IMR-90 (cell line): Measurements from ENCODE around the gene SPOCK3. TPM values are rescaled to one million over a fixed set of nuclear protein-coding genes. Genes with fewer than 3 reads are reported as not detected.

Source experiments
- ATAC-seq: fragments of 200-7000 bp; cut with Tn5 transposase; 2 replicates; pipeline ENCODE4 v1.9.1; 2020; ENCODE audit warnings: low read depth, mild to moderate bottlenecking, moderate library complexity
- BruUV-seq: library from RNA; stranded (reverse); fragments of 400-500 nt; replicated peaks from 2 replicates; lab custom pipeline; 2021; lab: Mats Ljungman, UMichigan
- CTCF ChIA-PET: fragments of 300-600 bp; formaldehyde crosslinking; extraction: SDS; loops from one replicate; lab custom pipeline; 2021; ENCODE audit warnings: antibody characterized with exemption; lab: Yijun Ruan, JAX
- POLR2A ChIA-PET: fragments of 300-600 bp; sonication (Branson Sonifier 250); formaldehyde crosslinking; loops from one replicate; lab custom pipeline; 2022; ENCODE audit warnings: antibody characterized with exemption; ENCODE audit not compliant: unreplicated experiment; lab: Charles Lee
- DNase-seq: peaks from one replicate; pipeline ENCODE4 v3.0.0; 2013
- H2AFZ ChIP-seq: replicated peaks from 2 replicates; pipeline ENCODE3; 2013; ENCODE audit warnings: low read length, mild to moderate bottlenecking; ENCODE audit not compliant: poor library complexity
- H2AK5ac ChIP-seq: 2 replicates; pipeline ENCODE4 v1.6.1; 2013; ENCODE audit warnings: low read depth, low read length, inconsistent platforms
- H2AK9ac ChIP-seq: replicated peaks from 2 replicates; pipeline ENCODE3; 2013; ENCODE audit warnings: mild to moderate bottlenecking, low read depth, low read length, moderate library complexity; ENCODE audit not compliant: poor library complexity
- H2BK120ac ChIP-seq: 2 replicates; pipeline ENCODE4 v1.6.1; 2013; ENCODE audit warnings: low read depth, low read length, inconsistent platforms
- H2BK15ac ChIP-seq: 3 replicates; pipeline ENCODE4 v1.6.1; 2013; ENCODE audit warnings: low read depth, low read length, inconsistent platforms
- H2BK20ac ChIP-seq: 2 replicates; pipeline ENCODE4 v1.6.1; 2013; ENCODE audit warnings: low read depth, mild to moderate bottlenecking, inconsistent platforms, low read length, moderate library complexity
- H2BK5ac ChIP-seq: 2 replicates; pipeline ENCODE4 v1.6.1; 2013; ENCODE audit warnings: mild to moderate bottlenecking, low read depth, low read length, inconsistent platforms; ENCODE audit not compliant: poor library complexity, severe bottlenecking
- H3K14ac ChIP-seq: replicated peaks from 2 replicates; pipeline ENCODE4 v1.6.1; 2013; ENCODE audit warnings: low read depth, low read length, inconsistent platforms
- H3K18ac ChIP-seq: 2 replicates; pipeline ENCODE4 v1.6.1; 2013; ENCODE audit warnings: low read depth, low read length, control low read depth
- H3K23ac ChIP-seq: 2 replicates; pipeline ENCODE4 v1.6.1; 2013; ENCODE audit warnings: low read depth, low read length, inconsistent platforms
- H3K27ac ChIP-seq: 2 replicates; pipeline ENCODE4 v1.5.1; 2013; ENCODE audit warnings: mild to moderate bottlenecking, control low read depth, low read length; ENCODE audit not compliant: insufficient read depth
- H3K27me3 ChIP-seq: 2 replicates; pipeline ENCODE4 v1.6.1; 2013; ENCODE audit warnings: low read length; ENCODE audit not compliant: control insufficient read depth, insufficient read depth
- H3K36me3 ChIP-seq: 2 replicates; pipeline ENCODE4 v1.6.1; 2013; ENCODE audit warnings: low read length, mixed read lengths; ENCODE audit not compliant: control insufficient read depth, insufficient read depth
- H3K4ac ChIP-seq: 2 replicates; pipeline ENCODE4 v1.6.1; 2013; ENCODE audit warnings: low read depth, low read length, inconsistent platforms
- H3K4me1 ChIP-seq: 2 replicates; pipeline ENCODE4 v1.6.1; 2013; ENCODE audit warnings: low read length, mixed read lengths; ENCODE audit not compliant: control insufficient read depth, insufficient read depth
- H3K4me2 ChIP-seq: 2 replicates; pipeline ENCODE4 v1.6.1; 2013; ENCODE audit warnings: low read depth, mild to moderate bottlenecking, control low read depth, low read length, moderate library complexity
- H3K4me3 ChIP-seq: 2 replicates; pipeline ENCODE4 v1.5.1; 2013; ENCODE audit warnings: low read depth, mild to moderate bottlenecking, control low read depth, low read length, moderate library complexity; ENCODE audit not compliant: insufficient read depth
- H3K56ac ChIP-seq: 2 replicates; pipeline ENCODE4 v1.6.1; 2013; ENCODE audit warnings: low read length, inconsistent platforms; ENCODE audit not compliant: insufficient read depth; ENCODE audit errors: extremely low read depth
- H3K79me1 ChIP-seq, 2 experiments: 2 replicates each; pipeline ENCODE4 v1.6.1; 2013; ENCODE audit warnings: low read length in 2 of 2, inconsistent platforms in 1 of 2, low read depth in 1 of 2
- H3K9ac ChIP-seq: 2 replicates; pipeline ENCODE4 v1.6.1; 2013; ENCODE audit warnings: low read depth, low read length, control low read depth
- H3K9me1 ChIP-seq: 2 replicates; pipeline ENCODE4 v1.6.1; 2013; ENCODE audit warnings: low read length, inconsistent platforms; ENCODE audit not compliant: insufficient read depth
- H3K9me3 ChIP-seq: 2 replicates; pipeline ENCODE4 v1.6.1; 2013; ENCODE audit warnings: low read length; ENCODE audit not compliant: control insufficient read depth, insufficient read depth
- H4K20me1 ChIP-seq: 2 replicates; pipeline ENCODE4 v1.6.1; 2013; ENCODE audit warnings: low read length, inconsistent platforms; ENCODE audit not compliant: insufficient read depth
- H4K5ac ChIP-seq: 2 replicates; pipeline ENCODE4 v1.6.1; 2013; ENCODE audit warnings: mild to moderate bottlenecking, low read depth, low read length, control low read depth
- H4K8ac ChIP-seq, 2 experiments: 2 replicates each; pipeline ENCODE4 v1.6.1; 2013; ENCODE audit warnings: low read depth in 2 of 2, low read length in 2 of 2, control low read depth in 1 of 2, inconsistent platforms in 1 of 2
- H4K91ac ChIP-seq: 2 replicates; pipeline ENCODE4 v1.6.1; 2013; ENCODE audit warnings: low read depth, low read length, inconsistent platforms; ENCODE audit not compliant: insufficient read depth
- CEBPB ChIP-seq: IDR thresholded peaks from 2 replicates; pipeline ENCODE4 v1.6.1; 2012; ENCODE audit warnings: low read depth, low read length, improper control_type of control experiment
- CHD1 ChIP-seq: IDR thresholded peaks from 2 replicates; pipeline ENCODE4 v1.6.1; 2012; ENCODE audit warnings: low read depth, low read length, improper control_type of control experiment
- FOS ChIP-seq: fragments of 150-350 bp; IDR thresholded peaks from 2 replicates; pipeline ENCODE4 v1.6.1; 2016; ENCODE audit warnings: low read depth, low read length
- MAZ ChIP-seq: IDR thresholded peaks from 2 replicates; pipeline ENCODE4 v1.6.1; 2012; ENCODE audit warnings: low read depth, mild to moderate bottlenecking, low read length, improper control_type of control experiment, moderate library complexity, borderline replicate concordance
- NFE2L2 ChIP-seq: fragments of 150-350 bp; IDR thresholded peaks from 2 replicates; pipeline ENCODE4 v1.6.1; 2016; ENCODE audit warnings: low read depth, mild to moderate bottlenecking, low read length
- POLR2A ChIP-seq: IDR thresholded peaks from 2 replicates; pipeline ENCODE4 v1.6.1; 2012; ENCODE audit warnings: mild to moderate bottlenecking, low read depth, low read length
- RAD21 ChIP-seq: IDR thresholded peaks from 2 replicates; pipeline ENCODE4 v1.6.1; 2012; ENCODE audit warnings: low read length, improper control_type of control experiment
- SMC3 ChIP-seq: fragments of 150-350 bp; IDR thresholded peaks from 2 replicates; pipeline ENCODE4 v1.6.1; 2016; ENCODE audit warnings: low read depth, mild to moderate bottlenecking, antibody characterized with exemption, low read length, moderate library complexity
- WGBS, 2 experiments: methylation state at CpG; one replicate each; pipeline versions ENCODE4 v1.1.5 to v1.1.7; 2013; ENCODE audit warnings: missing lambda C conversion rate in 2 of 2; ENCODE audit not compliant: insufficient read length in 1 of 2; ENCODE audit errors: extremely low coverage in 2 of 2; 5-methylcytosine and 5-hydroxymethylcytosine counted together
- dilution Hi-C: fragments of 300-500 bp; cut with HindIII; formaldehyde crosslinking; loops from one replicate; pipeline ENCODE4 v1.14.3; 2018; ENCODE audit warnings: low sequenced_read_pairs; ENCODE audit not compliant: unreplicated experiment
- in situ Hi-C: fragments of 300-500 bp; cut with MboI; formaldehyde crosslinking; loops from 3 replicates; pipeline ENCODE4 v1.14.3; 2019; ENCODE audit warnings: low sequenced_read_pairs, inconsistent platforms, mixed read lengths
- intact Hi-C: fragments of 100-400 bp; cut with micrococcal nuclease; formaldehyde crosslinking; loops from 2 replicates; pipeline ENCODE4 v1.10.0; 2022
- polyA plus RNA-seq, 3 experiments: library from polyadenylated mRNA; depleted of rRNA; stranded (reverse); fragments of >200 nt; gene quantifications; 2 replicates each; pipeline ENCODE4 v1.2.3, GENCODE V29; 2012; ENCODE audit warnings: low replicate concordance in 1 of 3
- total RNA-seq: library from RNA; depleted of rRNA; stranded (reverse); fragments of >200 nt; gene quantifications from 2 replicates; pipeline ENCODE4 v1.2.3, GENCODE V29; 2012
- TF ChIP-seq, protein P1 (sequence below): fragments of 150-350 bp; IDR thresholded peaks from 2 replicates; pipeline ENCODE4 v1.6.1; 2016; ENCODE audit warnings: low read depth, mild to moderate bottlenecking, low read length, moderate library complexity, borderline replicate concordance

Gene SPOCK3
- total and polyA plus RNA-seq, 2 of the 4 experiments (the other 2 are of a cell fraction), result not detected

DNA sequence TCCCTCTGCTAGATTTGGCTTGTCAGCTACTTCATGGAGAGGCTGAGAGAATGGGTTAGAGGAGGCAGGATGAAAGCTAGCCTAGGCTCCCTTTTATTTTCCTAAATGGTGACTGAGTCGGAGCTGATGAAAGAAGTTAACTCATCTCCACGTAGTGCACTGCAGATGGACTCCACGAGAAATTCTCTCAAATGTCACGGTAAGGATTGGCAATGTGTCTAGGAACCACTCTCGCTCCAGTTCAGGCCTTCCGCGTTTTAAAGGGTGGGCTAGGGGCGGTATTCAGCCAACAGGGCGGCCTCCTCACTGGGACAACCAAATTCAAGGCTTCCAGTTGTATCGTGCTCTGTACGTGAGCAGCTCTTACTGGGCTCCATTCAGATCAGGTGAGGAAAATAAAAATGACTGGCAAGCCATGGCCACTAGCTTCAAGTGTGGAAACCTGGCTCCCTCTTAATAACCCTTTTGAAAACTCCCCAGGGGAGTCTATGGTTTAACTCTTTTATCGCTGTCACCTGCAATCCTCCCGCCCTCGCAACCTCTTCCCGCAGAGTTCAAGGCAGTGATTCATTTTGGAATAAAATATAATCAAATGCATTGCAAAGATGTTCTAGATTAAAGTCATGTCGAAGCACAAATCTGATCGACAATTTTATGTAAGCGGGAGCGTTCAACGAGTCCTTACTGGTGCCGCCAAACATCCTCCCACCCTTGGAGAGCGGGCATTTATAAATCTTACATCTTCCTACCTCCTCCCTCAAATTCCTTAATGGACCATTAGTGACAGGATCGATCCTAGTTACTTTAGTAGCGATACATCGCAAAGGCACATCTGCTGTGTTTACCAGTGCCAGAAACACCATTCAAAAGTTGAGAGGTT, 1.2 kb downstream of the SPOCK3 start (continued):
- no peak for TF ChIP-seq MAZ

DNA sequence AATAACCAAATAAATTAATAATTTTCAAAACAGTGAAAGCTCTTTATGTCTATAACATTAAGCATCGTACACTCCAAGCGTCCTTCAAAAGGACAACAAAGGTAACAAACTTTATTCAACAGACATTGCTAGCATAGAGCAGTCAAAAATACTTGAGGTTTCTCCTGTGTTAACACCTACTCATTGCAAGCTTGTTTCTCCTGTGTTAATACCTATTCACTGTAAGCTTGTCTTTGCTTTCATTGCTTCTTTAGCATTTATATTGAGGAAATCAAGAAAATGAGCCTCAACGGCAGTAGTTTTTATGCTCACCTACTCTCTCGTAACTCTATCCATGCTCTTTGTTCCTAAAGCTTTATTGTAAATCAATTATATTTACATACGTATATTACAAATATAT, 3.5 kb downstream of the SPOCK3 start:
- no peak overlapping the region for H2BK20ac ChIP-seq
- in situ Hi-C loops, result no loop called here
- no peaks in the 10 kb centered on the region for H3K4me1 ChIP-seq
- H3K14ac ChIP-seq, result no peak overlapping the region
- H3K56ac ChIP-seq, result no peak overlapping the region
- H3K9me1 ChIP-seq, result no peaks in the 10 kb centered on the region
- peaks cover 7% of the 10 kb centered on the region; the same call in 1 of the 2 replicates for H3K27me3 ChIP-seq
- H2AFZ ChIP-seq, result no peak overlapping the region
- H3K4me3 ChIP-seq, result no peak overlapping the region
- no CpG with 5 or more reads among the region's 5 CpGs for WGBS, 2 experiments
- no peak overlapping the region for H3K9ac ChIP-seq
- H4K5ac ChIP-seq, result no peak overlapping the region
- TF ChIP-seq NFE2L2 (no peak), POLR2A (no peak), MAZ (no peak), CHD1 (no peak), RAD21 (no peak), CEBPB (no peak), SMC3 (no peak), FOS (no peak)
- TF ChIP-seq, protein P1, sequence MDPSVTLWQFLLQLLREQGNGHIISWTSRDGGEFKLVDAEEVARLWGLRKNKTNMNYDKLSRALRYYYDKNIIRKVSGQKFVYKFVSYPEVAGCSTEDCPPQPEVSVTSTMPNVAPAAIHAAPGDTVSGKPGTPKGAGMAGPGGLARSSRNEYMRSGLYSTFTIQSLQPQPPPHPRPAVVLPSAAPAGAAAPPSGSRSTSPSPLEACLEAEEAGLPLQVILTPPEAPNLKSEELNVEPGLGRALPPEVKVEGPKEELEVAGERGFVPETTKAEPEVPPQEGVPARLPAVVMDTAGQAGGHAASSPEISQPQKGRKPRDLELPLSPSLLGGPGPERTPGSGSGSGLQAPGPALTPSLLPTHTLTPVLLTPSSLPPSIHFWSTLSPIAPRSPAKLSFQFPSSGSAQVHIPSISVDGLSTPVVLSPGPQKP, result no peak
- H3K4me2 ChIP-seq, result no peak overlapping the region
- dilution Hi-C loops, result no loop called here
- intact Hi-C loops, result no loop called here
- ChIA-PET POLR2A (no interaction called here), CTCF (no interaction called here)
- H2BK5ac ChIP-seq, result no peak overlapping the region
- no TSS peak for BruUV-seq
- no peak overlapping the region for H3K18ac ChIP-seq
- no peak overlapping the region for H3K27ac ChIP-seq
- DNase-seq (no peak), ATAC-seq (no peak)
- no peak overlapping the region for H2AK5ac ChIP-seq
- H3K79me1 ChIP-seq, result no peaks in the 10 kb centered on the region
- no peaks in the 10 kb centered on the region for H3K36me3 ChIP-seq
- no peak overlapping the region for H3K23ac ChIP-seq
- no peaks in the 10 kb centered on the region for H4K20me1 ChIP-seq
- H2AK9ac ChIP-seq, result no peak overlapping the region
- no peak overlapping the region for H2BK120ac ChIP-seq
- no peak overlapping the region for H2BK15ac ChIP-seq
- no peaks in the 10 kb centered on the region for H3K9me3 ChIP-seq
- H3K4ac ChIP-seq, result no peak overlapping the region
- H4K91ac ChIP-seq, result no peak overlapping the region
- H4K8ac ChIP-seq, result no peak overlapping the region
